ENCODE results near the gene RFC2.

RFC2 gene

DNA sequence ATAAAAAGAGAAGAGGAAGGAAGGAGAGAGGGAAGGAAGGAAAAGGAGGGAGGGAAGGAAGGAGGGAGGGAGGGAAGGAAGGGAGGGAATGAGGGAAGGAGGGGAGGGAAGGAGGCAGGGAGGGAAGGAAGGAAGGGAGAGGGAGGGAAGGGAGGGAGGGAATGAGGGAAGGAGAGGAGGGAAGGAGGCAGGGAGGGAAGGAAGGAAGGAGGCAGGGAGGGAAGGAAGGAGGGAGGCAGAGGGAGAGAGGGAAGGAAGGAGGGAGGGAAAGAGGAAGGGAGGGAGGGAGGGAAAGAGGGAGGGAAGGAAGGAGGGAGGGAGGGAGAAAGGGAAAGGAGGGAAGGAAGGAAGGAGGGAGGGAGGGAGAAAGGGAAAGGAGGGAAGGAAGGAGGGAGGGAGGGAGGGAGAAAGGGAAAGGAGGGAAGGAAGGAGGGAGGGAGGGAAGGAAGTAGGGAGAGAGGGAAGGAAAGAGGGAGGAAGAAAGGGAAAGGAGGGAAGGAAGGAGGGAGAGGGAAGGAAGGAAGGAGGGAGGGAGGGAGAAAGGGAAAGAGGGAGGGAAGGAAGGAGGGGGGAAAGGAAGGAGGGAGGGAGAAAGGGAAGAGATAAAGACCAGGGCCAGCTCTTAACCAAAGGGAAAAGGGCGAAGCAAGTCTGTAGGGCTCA lies 50.1 kb downstream of the RFC2 start:
- Histone ChIP-seq H2AFZ (ENCODE audit: low read depth, low read length) (no peak overlapping the region), H3K4me2 (ENCODE audit: insufficient read depth, low read length) (peak overlapping the region; percentile 34; the same call in 1 of the 2 replicates), H3K36me3 (ENCODE audit: insufficient read depth, low read length) (no peaks in the 10 kb centered on the region), H4K20me1 (ENCODE audit: insufficient read depth, low read length) (no peaks in the 10 kb centered on the region), H3K4me3 (ENCODE audit: low read depth in 1 of 2, low read length in 2 of 2) (no peak overlapping the region), H3K4me1 (ENCODE audit: insufficient read depth, low read length) (peaks cover 33% of the 10 kb centered on the region), H3K9me3 (ENCODE audit: insufficient read depth, low read length, severe bottlenecking) (no peaks in the 10 kb centered on the region), H3K27ac (ENCODE audit: low read length) (no peak overlapping the region), H3K27me3 (ENCODE audit: insufficient read depth, low read length, poor library complexity) (no peaks in the 10 kb centered on the region), H3K9ac (ENCODE audit: low read depth, low read length) (no peak overlapping the region), H3K79me2 (ENCODE audit: insufficient read depth, low read length) (no peaks in the 10 kb centered on the region)
- ATAC-seq (ENCODE audit: insufficient read depth, low read depth): no peak
- no peak for DNase-seq
- TF ChIP-seq, protein P1, sequence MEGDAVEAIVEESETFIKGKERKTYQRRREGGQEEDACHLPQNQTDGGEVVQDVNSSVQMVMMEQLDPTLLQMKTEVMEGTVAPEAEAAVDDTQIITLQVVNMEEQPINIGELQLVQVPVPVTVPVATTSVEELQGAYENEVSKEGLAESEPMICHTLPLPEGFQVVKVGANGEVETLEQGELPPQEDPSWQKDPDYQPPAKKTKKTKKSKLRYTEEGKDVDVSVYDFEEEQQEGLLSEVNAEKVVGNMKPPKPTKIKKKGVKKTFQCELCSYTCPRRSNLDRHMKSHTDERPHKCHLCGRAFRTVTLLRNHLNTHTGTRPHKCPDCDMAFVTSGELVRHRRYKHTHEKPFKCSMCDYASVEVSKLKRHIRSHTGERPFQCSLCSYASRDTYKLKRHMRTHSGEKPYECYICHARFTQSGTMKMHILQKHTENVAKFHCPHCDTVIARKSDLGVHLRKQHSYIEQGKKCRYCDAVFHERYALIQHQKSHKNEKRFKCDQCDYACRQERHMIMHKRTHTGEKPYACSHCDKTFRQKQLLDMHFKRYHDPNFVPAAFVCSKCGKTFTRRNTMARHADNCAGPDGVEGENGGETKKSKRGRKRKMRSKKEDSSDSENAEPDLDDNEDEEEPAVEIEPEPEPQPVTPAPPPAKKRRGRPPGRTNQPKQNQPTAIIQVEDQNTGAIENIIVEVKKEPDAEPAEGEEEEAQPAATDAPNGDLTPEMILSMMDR (IDR thresholded peaks at IDR 0.05; ENCODE audit: borderline replicate concordance, extremely low read depth, low read length, poor library complexity, severe bottlenecking): no peak
- TF ChIP-seq EZH2 (IDR thresholded peaks at IDR 0.05; ENCODE audit: borderline replicate concordance, low read depth, low read length, severe bottlenecking): no peak

DNA sequence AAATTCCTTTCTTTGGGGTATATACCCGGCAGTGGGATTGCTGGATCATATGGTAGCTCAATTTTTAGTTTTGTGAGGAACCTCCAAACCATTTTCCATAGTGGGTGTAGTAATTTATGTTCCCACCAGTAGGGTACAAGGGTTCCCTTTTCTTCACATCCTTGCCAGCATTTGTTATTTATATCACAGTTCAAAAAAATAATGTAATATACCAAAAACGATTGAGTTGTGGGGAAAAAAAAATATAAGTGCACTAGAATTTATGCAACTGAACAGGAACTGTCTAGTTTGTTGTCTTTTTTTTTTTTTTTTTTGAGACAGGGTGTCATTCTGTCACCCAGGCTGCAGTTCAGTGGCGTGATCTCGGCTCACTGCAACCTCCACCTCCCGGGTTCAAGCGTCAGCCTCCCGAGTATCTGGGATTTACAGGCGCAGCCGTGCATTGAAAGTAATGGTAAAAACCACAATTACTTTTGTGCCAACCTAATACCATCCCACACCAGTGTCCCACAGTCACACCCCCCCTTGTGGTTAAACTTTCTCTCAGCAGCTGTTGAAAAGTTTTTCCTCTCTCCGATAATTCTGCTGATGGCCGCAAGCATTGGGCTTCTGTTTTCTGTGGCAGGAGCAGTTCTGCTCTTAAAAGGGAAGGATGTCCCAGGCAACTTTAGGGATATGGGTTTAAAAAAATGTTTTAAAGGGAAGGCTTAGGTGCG lies 51.2 kb downstream of the RFC2 start:
- peak; percentile 76 for DNase-seq
- peaks cover 33% of the 10 kb centered on the region for H3K4me1 ChIP-seq (ENCODE audit: insufficient read depth, low read length)

DNA sequence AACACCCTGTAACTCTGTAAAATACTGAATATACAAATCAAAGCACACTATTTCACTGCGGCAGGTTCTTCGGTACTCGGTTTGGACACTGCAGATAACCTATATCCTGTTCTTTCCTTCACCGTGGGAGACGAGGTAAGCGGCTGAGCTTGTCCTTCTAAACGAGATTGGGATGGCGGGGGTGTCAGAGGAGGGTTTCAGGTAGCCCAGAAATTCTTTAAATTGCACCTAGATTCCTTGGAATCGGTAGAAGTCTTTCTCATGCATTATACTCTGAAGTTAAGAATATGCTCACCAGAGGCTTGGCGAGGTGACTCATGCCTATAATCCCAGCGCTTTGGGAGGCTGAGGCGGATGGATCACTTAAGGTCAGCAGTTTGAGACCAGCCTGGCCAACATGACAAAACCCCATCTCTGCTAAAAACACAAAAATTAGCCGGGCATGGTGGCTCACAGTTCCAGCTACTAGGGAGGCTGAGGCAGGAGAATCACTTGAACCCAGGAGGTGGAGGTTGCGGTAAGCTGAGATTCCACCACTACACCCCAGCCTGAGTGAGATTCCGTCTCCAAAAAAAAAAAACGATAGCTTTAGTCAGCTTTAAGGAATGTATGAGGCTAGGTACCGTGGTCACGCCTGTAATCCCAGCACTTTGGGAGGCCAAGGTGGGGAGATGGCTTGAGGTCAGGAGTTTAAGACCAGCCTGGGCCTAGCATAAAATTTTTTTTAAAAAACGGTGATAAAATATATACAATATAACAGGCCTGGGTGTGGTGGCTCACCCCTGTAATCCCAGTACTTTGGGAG lies 54.4 kb downstream of the RFC2 start:
- Histone ChIP-seq H2AFZ (ENCODE audit: low read depth, low read length) (no peak overlapping the region), H3K36me3 (ENCODE audit: insufficient read depth, low read length) (peaks cover 28% of the 10 kb centered on the region), H3K27ac (ENCODE audit: low read length) (no peak overlapping the region), H3K79me2 (ENCODE audit: insufficient read depth, low read length) (peaks cover 2% of the 10 kb centered on the region; the same call in 1 of the 2 replicates), H3K27me3 (ENCODE audit: insufficient read depth, low read length, poor library complexity) (no peaks in the 10 kb centered on the region), H3K4me1 (ENCODE audit: insufficient read depth, low read length) (peaks cover 21% of the 10 kb centered on the region), H3K9me3 (ENCODE audit: insufficient read depth, low read length, severe bottlenecking) (no peaks in the 10 kb centered on the region), H3K4me2 (ENCODE audit: insufficient read depth, low read length) (no peak overlapping the region), H3K9ac (ENCODE audit: low read depth, low read length) (no peak overlapping the region), H3K4me3 (ENCODE audit: low read depth in 1 of 2, low read length in 2 of 2) (no peak overlapping the region), H4K20me1 (ENCODE audit: insufficient read depth, low read length) (peaks cover 6% of the 10 kb centered on the region; the same call in 1 of the 2 replicates)
- TF ChIP-seq, protein P1 (IDR thresholded peaks at IDR 0.05; ENCODE audit: borderline replicate concordance, extremely low read depth, low read length, poor library complexity, severe bottlenecking): no peak
- no peak for TF ChIP-seq EZH2 (IDR thresholded peaks at IDR 0.05; ENCODE audit: borderline replicate concordance, low read depth, low read length, severe bottlenecking)
- DNase-seq (no peak), ATAC-seq (ENCODE audit: insufficient read depth, low read depth) (no peak)

More for the DNA sequence above, 51.2 kb downstream of the RFC2 start:
- Histone ChIP-seq H3K4me3 (ENCODE audit: low read depth in 1 of 2, low read length in 2 of 2) (no peak overlapping the region; a peak in 1 of 4 replicates), H4K20me1 (ENCODE audit: insufficient read depth, low read length) (no peaks in the 10 kb centered on the region), H3K4me2 (ENCODE audit: insufficient read depth, low read length) (peak overlapping the region; percentile 34), H3K9ac (ENCODE audit: low read depth, low read length) (peak overlapping the region; percentile 29), H3K9me3 (ENCODE audit: insufficient read depth, low read length, severe bottlenecking) (no peaks in the 10 kb centered on the region), H3K79me2 (ENCODE audit: insufficient read depth, low read length) (no peaks in the 10 kb centered on the region), H2AFZ (ENCODE audit: low read depth, low read length) (no peak overlapping the region), H3K36me3 (ENCODE audit: insufficient read depth, low read length) (peaks cover 4% of the 10 kb centered on the region; the same call in 1 of the 2 replicates), H3K27me3 (ENCODE audit: insufficient read depth, low read length, poor library complexity) (no peaks in the 10 kb centered on the region), H3K27ac (ENCODE audit: low read length) (peak overlapping the region; percentile 55)
- ATAC-seq (ENCODE audit: insufficient read depth, low read depth): peak; percentile 73
- TF ChIP-seq, protein P1 (IDR thresholded peaks at IDR 0.05; ENCODE audit: borderline replicate concordance, extremely low read depth, low read length, poor library complexity, severe bottlenecking): peak; percentile 68
- no peak for TF ChIP-seq EZH2 (IDR thresholded peaks at IDR 0.05; ENCODE audit: borderline replicate concordance, low read depth, low read length, severe bottlenecking)

Measured in DND-41 (cell line).